K562 (cell line): ENCODE results near the gene ZNF366.

Source experiments
- CLOCK ChIP-seq: fragments of 250-450 bp; sonication (Bioruptor Pico); IDR thresholded peaks from 2 replicates; pipeline ENCODE4 v1.4.0; 2020; ENCODE audit warnings: mild to moderate bottlenecking, moderate library complexity, borderline replicate concordance
- PHF20 ChIP-seq: fragments of 450-650 bp; IDR thresholded peaks from 2 replicates; pipeline ENCODE4 v1.6.1; 2018; ENCODE audit not compliant: partially characterized antibody

DNA sequence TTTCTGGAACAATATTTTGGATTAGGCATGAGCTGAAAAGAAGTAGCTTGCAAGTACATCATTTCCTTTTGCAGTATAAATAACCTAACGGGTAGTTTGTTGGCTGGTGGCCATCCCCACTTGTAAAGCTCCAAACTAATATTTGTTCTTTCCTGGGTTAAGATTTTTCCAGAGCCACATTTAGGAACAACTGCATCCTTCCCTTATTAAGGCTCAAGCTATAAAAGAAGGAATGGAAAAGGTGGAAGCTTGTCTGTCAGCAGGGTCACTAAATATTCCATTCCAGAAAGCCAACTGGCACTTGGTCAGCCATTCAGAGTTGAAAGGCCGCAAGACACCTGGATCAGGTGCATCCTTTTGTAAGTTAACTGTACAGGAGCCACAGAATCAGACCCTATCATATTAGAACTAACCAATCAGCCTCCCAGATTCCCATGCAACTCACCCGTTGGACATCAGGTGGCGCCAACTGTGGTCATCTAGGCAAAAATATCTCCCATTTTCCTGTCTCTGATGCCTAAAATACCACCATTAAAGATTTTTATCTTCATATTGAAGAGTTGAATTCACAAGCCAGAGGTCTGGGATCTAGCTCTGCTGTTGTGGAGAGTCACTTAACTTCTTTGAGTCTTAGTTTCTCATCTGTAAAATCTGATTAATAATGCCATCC, 104.1 kb downstream of the ZNF366 start:
- no peak for TF ChIP-seq CLOCK (CRISPR knock-in tag)
- no peak for TF ChIP-seq PHF20
